NB4 (cell line): ENCODE data around the gene KRTAP10-1.

Experiments
- DNase-seq: peaks from one replicate; pipeline ENCODE4 v3.0.0; 2010; ENCODE audit warnings: low read depth
- H3K4me3 ChIP-seq: one replicate; pipeline ENCODE4 v1.5.1; 2011; ENCODE audit warnings: mild to moderate bottlenecking, low read depth, low read length, moderate library complexity
- CTCF ChIP-seq: IDR thresholded peaks from one replicate; pipeline ENCODE4 v1.5.1; 2012; ENCODE audit warnings: low read depth, low read length
- MAX ChIP-seq: IDR thresholded peaks from 2 replicates; pipeline ENCODE4 v1.6.1; 2011; ENCODE audit warnings: low read depth, low read length
- MYC ChIP-seq: IDR thresholded peaks from 2 replicates; pipeline ENCODE4 v1.6.1; 2011; ENCODE audit warnings: low read depth, low read length
- POLR2A ChIP-seq: IDR thresholded peaks from 2 replicates; pipeline ENCODE4 v1.6.1; 2011; ENCODE audit warnings: mild to moderate bottlenecking; ENCODE audit not compliant: insufficient read length; ENCODE audit errors: extremely low read depth

KRTAP10-1 gene

DNA sequence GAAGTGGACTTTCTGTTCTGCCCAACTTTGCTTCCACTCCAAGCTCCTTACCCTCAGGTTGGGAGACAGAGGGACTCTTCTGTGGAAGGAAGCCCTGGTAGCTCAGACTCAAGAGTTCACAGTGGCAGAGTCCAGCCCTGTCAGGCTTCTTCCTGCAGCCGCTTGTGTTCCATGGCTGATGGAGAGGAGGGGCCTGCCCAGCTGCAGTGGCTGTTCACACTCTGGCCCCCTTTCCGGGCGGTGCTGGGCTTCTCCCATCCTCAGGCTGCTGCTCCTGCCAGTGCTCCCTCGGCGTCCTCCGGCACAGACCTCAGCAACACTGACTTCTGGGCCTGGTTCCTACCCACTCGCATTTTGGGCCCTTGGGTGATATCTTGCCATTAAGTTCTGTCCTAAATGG is 4.0 kb downstream of the KRTAP10-1 start:
- DNase-seq: no peak
- H3K4me3 ChIP-seq: no peak overlapping the region

DNA sequence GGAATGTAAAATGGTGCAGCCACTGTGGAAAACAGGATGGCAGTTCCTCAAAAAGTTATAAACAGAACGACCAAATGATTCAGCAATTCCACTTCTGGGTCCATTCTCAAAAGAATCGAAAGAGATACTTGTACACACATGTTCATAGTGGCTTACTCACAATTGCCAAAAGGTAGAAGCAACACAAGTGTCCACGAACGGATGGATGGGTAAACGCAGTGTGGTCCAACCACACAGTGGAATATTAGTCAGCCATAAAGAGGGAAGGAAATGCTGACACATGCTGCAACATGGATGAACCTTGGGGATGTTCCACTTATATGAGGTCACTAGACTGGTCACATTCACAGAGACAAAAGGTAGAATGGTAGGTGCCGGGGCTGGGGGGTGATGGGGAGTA is 5.3 kb downstream of the KRTAP10-1 start:
- TF ChIP-seq MYC (no peak), MAX (no peak)
- DNase-seq: no peak

More for the DNA sequence above, 4.0 kb downstream of the KRTAP10-1 start:
- TF ChIP-seq POLR2A: no peak
- TF ChIP-seq MYC: no peak
- TF ChIP-seq MAX: no peak
- TF ChIP-seq CTCF: no peak

GRCh38 chr21:44533891-44534627 is 5.9 kb downstream of the KRTAP10-1 start:
- H3K4me3 ChIP-seq: no peak overlapping the region
- DNase-seq: no peak
- TF ChIP-seq CTCF (no peak), MYC (no peak), MAX (no peak), POLR2A (no peak)

More for the DNA sequence above, 5.3 kb downstream of the KRTAP10-1 start:
- H3K4me3 ChIP-seq: no peak overlapping the region

DNA sequence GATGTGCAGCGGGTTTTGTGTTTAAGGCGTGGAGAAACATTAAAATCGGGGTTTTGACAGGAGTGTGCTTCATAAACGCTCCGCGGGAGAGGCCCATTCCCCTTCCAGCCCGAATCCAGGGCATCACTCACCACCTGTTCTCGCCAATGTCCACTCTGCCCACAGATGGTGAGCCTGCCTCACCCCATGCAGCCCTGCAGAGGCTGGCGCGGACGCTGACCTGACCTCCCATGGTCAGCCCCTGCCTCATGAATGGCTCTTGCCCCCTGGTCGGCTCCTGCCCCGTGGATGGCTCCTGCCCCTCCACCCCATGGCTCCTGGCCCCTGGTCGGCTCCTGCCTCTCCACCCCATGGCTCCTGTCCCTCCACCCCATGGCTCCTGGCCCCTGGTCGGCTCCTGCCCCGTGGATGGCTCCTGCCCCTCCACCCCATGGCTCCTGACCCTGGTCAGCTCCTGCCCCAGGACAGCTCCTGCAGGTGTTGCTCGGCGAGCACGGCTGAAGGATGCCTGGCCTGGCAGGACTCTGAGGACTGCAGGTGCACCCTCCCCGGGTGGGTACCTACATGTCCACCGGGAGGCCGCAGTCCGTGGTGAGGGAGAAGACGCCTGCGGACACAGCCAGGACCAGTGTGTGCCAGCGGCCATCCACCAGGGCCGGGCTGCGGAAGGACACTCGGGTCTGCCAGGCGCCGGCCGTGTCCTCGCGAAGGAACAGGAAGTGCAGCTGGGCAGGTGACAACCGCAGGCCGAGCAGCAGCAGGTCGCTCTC is 6.7 kb downstream of the KRTAP10-1 start:
- H3K4me3 ChIP-seq: no peak overlapping the region
- TF ChIP-seq CTCF (no peak), POLR2A (no peak), MYC (no peak), MAX (no peak)
- DNase-seq: no peak

- no peak for DNase-seq
- no peak overlapping the region for H3K4me3 ChIP-seq
- TF ChIP-seq MYC (no peak), MAX (no peak), POLR2A (no peak), CTCF (no peak)
Observed at GRCh38 chr21:44532712-44533111, 7.3 kb downstream of the KRTAP10-1 start.

DNA sequence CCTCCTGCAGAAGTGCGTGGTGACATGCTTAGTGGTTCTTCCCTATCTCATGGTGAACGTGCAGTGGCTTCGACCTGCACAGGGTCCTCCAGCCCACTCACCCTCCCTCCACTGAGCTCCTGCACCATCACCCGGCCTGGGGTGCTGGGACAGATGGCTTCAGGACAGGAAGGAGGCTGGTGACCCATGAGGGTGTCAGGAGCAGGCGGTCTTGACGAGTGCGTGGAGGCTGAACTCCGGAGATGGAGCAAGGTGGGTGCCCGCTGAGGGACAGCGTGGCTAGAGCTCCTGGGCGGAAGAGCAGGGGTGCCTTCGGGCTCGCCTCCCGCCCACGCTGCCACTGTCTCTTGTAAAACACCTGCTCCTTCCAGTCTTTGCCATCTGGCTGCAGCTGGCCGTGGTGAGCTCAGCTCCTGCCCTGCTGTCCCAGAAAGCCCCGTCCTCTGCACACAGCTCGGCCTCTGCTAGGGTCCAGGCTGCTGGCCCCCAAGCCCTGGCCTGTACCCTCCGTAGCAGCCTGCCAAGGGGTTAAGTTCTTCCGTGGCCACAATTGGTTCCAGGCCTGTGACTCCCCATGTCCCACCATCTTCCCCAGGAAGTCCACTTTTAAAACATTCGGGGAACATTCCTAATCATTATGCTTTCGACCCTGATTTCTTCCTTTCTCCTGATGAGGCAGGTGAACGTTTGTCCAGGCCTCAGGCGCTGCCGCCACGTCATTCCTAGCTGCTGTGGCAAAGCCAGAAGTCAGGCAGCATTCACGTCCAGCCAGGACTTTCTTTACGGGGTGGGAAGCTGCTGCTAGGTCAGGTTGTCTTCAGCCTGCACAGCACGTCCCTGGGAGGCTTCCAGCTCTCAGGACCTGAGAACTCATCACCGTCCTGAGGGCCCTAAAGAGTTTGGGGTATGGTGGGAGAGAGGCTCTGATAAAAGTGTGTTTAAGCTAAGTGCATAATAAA is 8.1 kb downstream of the KRTAP10-1 start:
- no peak for TF ChIP-seq CTCF
- no peak for TF ChIP-seq MAX
- no peak for TF ChIP-seq MYC
- no peak overlapping the region for H3K4me3 ChIP-seq
- no peak for DNase-seq
